ENCODE measurements around the gene RASSF3.
A peak's percentile ranks its signal among the peaks of the same experiment; 100 is the strongest.
"Not testable (repeated sequence)": the region's sequence is repeated elsewhere in the genome, so short reads cannot be mapped to it uniquely, and the experiment has no call there.

Gene RASSF3

GRCh38 chr12:64598831-64599230 lies 11.5 kb upstream of the RASSF3 start:
- no peak for DNase-seq

GRCh38 chr12:64600164-64600561 lies 10.1 kb upstream of the RASSF3 start:
- DNase-seq: no peak

GRCh38 chr12:64603183-64603841 lies 7.0 kb upstream of the RASSF3 start:
- DNase-seq: no peak

GRCh38 chr12:64608901-64609535 lies 1.3 kb upstream of the RASSF3 start:
- no peak for DNase-seq

- DNase-seq: no peak
Measured at GRCh38 chr12:64609536-64610078, 688 bp upstream of the RASSF3 start.

GRCh38 chr12:64610660-64611340 lies 505 bp downstream of the RASSF3 start:
- DNase-seq: peak in 1 of 2 experiments; percentile 9

GRCh38 chr12:64611341-64612284 lies 1.3 kb downstream of the RASSF3 start:
- DNase-seq: no peak

- no peak for DNase-seq
Measured at GRCh38 chr12:64612843-64613242, 2.5 kb downstream of the RASSF3 start.

- DNase-seq: not testable (repeated sequence)
Measured at GRCh38 chr12:64613775-64614398, 3.6 kb downstream of the RASSF3 start.

GRCh38 chr12:64616201-64616600 lies 5.9 kb downstream of the RASSF3 start:
- DNase-seq: no peak

GRCh38 chr12:64618953-64619590 lies 8.8 kb downstream of the RASSF3 start:
- no peak for DNase-seq

- DNase-seq: no peak
Measured at GRCh38 chr12:64621257-64621942, 11.1 kb downstream of the RASSF3 start.

- DNase-seq: no peak
Measured at GRCh38 chr12:64624035-64624434, 13.7 kb downstream of the RASSF3 start.

- no peak for DNase-seq
Measured at GRCh38 chr12:64625243-64626077, 15.2 kb downstream of the RASSF3 start.

GRCh38 chr12:64626588-64626987 lies 16.3 kb downstream of the RASSF3 start:
- DNase-seq: not testable (repeated sequence)

GRCh38 chr12:64627771-64628170 lies 17.5 kb downstream of the RASSF3 start:
- no peak for DNase-seq

GRCh38 chr12:64631197-64631596 lies 20.9 kb downstream of the RASSF3 start:
- DNase-seq: no peak

- DNase-seq: no peak
Measured at GRCh38 chr12:64633011-64633939, 23.0 kb downstream of the RASSF3 start.

- DNase-seq: no peak
Measured at GRCh38 chr12:64633940-64634337, 23.6 kb downstream of the RASSF3 start.
